IPS-15b (cell line): Measurements from ENCODE around the gene PEAK1.
A peak's percentile ranks its signal among the peaks of the same experiment; 100 is the strongest.

Source experiments
- H3K27me3 ChIP-seq: one replicate; pipeline ENCODE4 v1.6.1; 2013; ENCODE audit warnings: low read length; ENCODE audit not compliant: control insufficient read depth, insufficient read depth
- H3K36me3 ChIP-seq: one replicate; pipeline ENCODE4 v1.6.1; 2013; ENCODE audit warnings: low read length; ENCODE audit not compliant: control insufficient read depth, insufficient read depth
- H3K4me1 ChIP-seq: one replicate; pipeline ENCODE4 v1.6.1; 2013; ENCODE audit warnings: mild to moderate bottlenecking, low read length; ENCODE audit not compliant: control insufficient read depth, insufficient read depth
- H3K4me3 ChIP-seq: one replicate; pipeline ENCODE4 v1.5.1; 2013; ENCODE audit warnings: low read depth, low read length
- H3K9ac ChIP-seq: one replicate; pipeline ENCODE4 v1.6.1; 2013; ENCODE audit warnings: low read depth, mild to moderate bottlenecking, low read length
- H3K9me3 ChIP-seq: one replicate; pipeline ENCODE4 v1.6.1; 2013; ENCODE audit warnings: mild to moderate bottlenecking, low read length; ENCODE audit not compliant: control insufficient read depth, insufficient read depth

The PEAK1 gene

DNA sequence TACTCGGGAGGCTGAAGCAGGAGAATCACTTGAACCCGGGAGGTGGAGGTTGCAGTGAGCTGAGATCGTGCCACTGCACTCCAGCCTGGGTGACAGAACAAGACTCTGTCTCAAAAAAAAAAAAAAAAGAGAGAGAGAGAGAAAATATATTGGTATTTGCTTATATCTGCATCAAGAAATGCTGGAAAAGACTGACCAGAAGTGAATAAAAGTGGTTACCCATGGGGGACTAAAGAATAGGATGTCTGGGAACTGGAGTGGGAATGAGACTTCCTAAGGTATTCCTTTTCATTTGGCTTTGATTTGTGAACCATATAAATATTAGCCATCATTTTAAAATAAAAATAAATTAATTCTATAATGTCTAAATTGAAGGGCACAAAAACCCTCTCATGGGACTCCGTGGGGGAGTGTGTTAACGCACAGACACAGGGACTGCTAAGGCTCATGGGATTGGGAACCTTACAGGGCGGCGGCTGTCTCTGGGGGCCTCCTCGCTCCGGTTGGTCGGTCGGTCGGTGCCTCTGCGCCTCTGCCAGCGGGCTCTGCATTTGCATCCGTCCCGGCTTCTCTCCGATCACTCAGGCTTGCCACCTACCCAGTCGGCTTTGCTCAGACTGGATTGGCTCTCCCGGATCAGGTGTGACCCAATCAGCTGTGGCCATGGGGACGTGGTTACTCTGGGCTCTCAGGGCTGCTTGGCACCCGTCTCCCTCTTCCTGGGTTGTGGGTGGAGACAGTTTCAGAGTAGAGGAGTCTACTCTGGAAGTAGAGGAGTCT lies 336.3 kb downstream of the PEAK1 start:
- Histone ChIP-seq H3K4me1 (no peaks in the 10 kb centered on the region), H3K9me3 (no peaks in the 10 kb centered on the region), H3K4me3 (peak overlapping the region; percentile 9), H3K36me3 (no peaks in the 10 kb centered on the region), H3K9ac (no peak overlapping the region), H3K27me3 (no peaks in the 10 kb centered on the region)

DNA sequence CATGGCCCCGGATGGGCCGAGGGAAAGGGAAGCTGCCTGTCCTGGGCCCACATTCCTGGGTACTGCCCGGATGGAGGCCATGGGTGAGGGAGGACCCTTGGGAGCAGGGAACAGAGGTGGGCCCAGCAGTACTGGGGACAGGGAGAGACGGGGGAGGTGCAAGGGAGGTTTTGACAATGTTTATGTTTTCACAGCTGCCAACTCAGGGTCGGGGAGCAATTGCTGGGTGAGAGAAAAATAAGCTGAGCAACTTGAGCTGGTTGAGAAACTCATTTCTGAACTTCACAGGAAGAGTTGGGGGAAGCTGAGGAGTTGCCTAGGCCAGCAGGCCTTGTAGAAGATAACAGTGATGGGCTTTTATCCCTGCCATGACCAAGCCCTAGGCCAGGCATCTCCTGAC lies 337.9 kb downstream of the PEAK1 start:
- Histone ChIP-seq H3K27me3 (no peaks in the 10 kb centered on the region), H3K4me1 (no peaks in the 10 kb centered on the region), H3K36me3 (no peaks in the 10 kb centered on the region), H3K9ac (no peak overlapping the region), H3K9me3 (no peaks in the 10 kb centered on the region), H3K4me3 (no peak overlapping the region)

DNA sequence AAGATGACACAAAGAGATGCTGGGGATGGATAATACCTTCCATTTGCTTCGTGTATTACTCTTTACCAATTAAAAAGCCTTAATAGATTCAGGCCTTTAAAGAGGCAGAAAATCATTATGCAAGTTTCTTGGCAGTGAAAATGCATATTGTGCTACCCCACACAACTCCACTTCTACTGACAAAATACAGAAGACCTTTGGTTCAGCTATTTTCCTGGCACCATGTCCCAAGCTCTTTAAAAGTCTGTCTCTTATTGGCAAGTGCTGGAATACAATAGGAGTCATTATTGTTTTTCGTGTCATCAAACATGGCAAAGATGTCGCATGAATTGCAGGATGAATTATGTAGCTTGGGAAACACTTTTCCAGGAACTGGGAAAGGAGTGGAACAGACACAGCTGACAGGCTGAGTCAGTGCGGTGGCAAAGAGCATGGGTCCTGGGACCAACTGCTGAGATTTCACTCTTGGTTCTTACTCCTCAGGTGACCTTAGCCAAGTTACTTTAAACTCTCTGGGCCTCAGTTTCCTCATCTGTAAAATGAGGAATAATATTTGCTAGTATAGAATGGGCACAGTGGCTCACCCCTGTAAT lies 343.5 kb downstream of the PEAK1 start:
- no peak overlapping the region for H3K4me3 ChIP-seq
- peaks cover under 1% of the 10 kb centered on the region for H3K4me1 ChIP-seq
- no peaks in the 10 kb centered on the region for H3K36me3 ChIP-seq
- H3K27me3 ChIP-seq: peaks cover 2% of the 10 kb centered on the region
- no peaks in the 10 kb centered on the region for H3K9me3 ChIP-seq
- H3K9ac ChIP-seq: no peak overlapping the region

DNA sequence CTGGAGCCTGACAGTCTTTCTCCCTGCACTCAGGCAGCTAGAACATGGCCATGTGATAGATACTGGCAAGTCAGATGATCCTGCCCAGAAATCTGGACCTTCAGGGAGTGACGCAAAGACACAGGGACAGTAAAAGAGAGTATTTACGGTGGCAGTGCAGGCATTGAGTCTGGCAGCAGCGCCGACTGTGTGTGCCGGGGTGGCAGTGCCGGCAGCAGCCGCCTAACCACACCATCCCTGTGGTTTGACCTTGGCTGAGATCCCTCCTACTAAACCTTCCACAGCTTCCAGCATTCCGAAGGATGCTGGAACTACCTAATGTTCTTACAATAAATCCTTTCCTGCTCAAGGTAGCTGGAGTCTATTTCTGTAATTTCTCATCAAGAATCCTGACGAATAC lies 344.4 kb downstream of the PEAK1 start:
- H3K27me3 ChIP-seq: peaks cover 2% of the 10 kb centered on the region
- H3K9me3 ChIP-seq: no peaks in the 10 kb centered on the region
- peaks cover 3% of the 10 kb centered on the region for H3K4me1 ChIP-seq

DNA sequence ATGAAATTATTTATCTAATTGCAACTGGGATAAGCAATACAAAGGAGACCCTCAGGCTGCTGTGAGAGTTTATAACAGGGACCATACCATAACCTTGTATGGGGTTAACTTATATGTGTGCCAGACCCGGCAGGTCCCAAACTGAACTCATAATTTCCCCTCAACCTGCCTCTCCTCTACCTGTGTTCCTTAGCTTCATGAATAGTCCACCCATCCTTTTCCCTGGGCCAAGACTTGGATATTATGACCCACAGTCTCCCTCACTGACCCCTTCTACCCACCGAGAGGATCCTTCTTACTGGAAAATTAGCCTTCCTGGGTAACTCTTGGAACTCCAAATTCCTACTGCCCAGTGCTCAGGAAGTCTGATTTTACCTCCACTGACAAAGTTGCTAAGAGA lies 345.6 kb downstream of the PEAK1 start:
- Histone ChIP-seq H3K36me3 (no peaks in the 10 kb centered on the region), H3K9ac (no peak overlapping the region), H3K4me3 (no peak overlapping the region), H3K27me3 (peaks cover 6% of the 10 kb centered on the region), H3K9me3 (no peaks in the 10 kb centered on the region), H3K4me1 (peaks cover 8% of the 10 kb centered on the region)

More for the DNA sequence above, 344.4 kb downstream of the PEAK1 start:
- no peak overlapping the region for H3K4me3 ChIP-seq
- H3K36me3 ChIP-seq: no peaks in the 10 kb centered on the region
- no peak overlapping the region for H3K9ac ChIP-seq

DNA sequence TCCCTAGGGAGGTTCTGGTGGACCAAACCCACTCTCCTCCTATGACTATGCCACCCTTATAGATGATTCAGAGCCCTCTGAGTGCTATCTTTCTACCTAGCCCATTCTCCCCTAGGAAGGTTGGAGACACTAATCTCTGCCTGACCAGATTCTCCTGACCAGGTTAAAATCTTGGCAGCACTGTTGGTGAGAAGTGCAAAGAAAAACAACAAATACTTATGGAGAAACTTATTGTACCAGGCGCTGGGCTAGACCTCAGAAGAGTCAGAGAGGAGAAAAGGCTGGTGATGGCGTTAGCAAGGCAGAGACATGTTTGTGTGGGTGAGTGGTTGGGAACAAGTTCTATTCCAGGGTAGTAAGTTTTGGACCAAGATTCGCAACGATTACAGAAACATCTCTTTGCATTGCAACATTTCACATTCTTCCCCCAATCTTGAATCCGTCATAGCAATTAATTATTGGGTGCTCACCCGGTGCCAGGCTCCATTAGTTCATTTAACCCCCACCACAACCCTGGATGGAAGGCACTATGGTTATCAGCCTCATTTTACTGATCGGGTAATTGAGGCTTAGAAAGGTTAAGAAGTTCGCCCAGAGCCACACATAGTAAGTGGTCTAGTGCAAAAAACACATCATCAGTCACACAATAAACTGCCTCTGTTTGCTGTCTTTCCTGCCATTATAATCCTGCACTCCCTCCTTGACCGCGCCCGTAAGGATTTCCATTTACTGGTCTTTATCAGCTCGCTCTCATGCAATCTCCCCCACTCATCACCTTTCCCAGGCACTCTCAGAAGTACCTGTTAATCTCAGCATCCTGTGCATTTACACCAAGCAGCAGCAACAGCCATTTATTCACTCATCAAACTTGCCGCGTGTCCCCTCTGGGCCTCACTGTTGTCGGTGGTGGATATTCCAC lies 348.3 kb downstream of the PEAK1 start:
- H3K27me3 ChIP-seq: peaks cover 6% of the 10 kb centered on the region
- H3K36me3 ChIP-seq: no peaks in the 10 kb centered on the region
- no peak overlapping the region for H3K9ac ChIP-seq
- H3K9me3 ChIP-seq: no peaks in the 10 kb centered on the region
- peaks cover 8% of the 10 kb centered on the region for H3K4me1 ChIP-seq
- peak overlapping the region; percentile 70 for H3K4me3 ChIP-seq

DNA sequence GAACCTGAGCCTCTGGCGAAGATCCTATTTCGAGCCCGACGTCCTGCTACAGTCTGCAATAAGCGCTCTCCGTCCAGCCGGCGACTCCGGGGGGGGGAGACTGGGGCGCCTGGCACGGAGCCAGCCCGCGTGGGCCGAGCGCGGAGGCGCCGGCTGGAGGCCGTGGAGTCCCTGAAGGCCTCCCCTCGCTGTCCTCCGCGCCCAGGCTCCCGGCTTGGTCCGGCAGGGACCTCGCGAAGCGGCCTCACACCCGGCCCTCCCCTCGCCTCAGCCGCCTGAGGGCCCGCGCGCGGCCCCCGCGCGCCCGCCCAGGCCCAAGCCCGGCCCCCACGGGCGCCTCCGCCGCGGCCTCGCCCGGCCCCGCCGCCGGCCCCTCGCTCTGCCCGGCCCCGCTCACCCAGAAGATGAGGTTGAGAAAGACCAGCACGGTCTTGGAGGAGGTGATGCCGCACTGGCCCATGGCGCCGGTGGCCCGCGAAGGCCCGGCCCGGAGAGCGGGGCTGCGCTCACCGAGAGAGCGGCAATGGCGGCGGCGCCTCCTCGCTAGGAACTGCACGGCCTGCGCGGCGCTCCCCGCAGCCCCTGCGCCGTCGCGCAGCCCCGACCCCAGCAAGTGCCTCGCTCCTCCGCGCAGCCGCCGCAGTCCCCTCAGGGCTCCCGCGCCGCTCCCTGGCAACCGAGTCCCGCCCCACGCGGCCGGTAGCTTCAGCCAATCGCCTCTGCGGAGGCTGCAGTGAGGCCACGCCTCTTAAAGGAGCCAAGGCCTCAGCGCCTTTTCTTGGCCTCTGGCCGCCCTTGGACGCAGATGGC lies 349.2 kb downstream of the PEAK1 start, which contains the start of gene TSPAN3:
TSS of gene TSPAN3 (minus strand) at position 615 of the 810 bp plus-strand sequence. CDS start at position 460, 155 bp downstream.
- peak within 1 kb of the TSS; percentile 83 for H3K9ac ChIP-seq
- H3K4me3 ChIP-seq: peak within 1 kb of the TSS; percentile 70
- peaks cover 8% of the 10 kb centered on the region for H3K4me1 ChIP-seq
- peaks cover 6% of the 10 kb centered on the region for H3K27me3 ChIP-seq
- no peaks in the 10 kb centered on the region for H3K36me3 ChIP-seq
- H3K9me3 ChIP-seq: no peaks in the 10 kb centered on the region

DNA sequence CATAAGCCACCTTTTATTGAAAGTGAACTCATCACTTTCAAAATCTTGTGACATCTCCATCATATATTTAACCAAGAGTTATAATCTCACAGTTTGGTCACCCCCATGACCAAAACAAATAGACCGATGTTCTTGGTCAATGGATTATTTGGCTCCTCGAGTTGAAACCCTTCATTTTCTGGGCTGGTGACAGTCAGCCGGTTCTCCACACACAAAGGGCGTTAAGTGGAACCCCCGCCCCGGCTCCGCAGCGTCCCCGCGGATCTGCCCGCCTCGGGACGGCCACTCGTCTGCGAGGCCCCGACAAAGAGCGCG lies 349.8 kb downstream of the PEAK1 start:
- peak overlapping the region; percentile 70 for H3K4me3 ChIP-seq
- peaks cover 6% of the 10 kb centered on the region for H3K27me3 ChIP-seq
- no peaks in the 10 kb centered on the region for H3K36me3 ChIP-seq
- H3K9me3 ChIP-seq: no peaks in the 10 kb centered on the region
- peaks cover 8% of the 10 kb centered on the region for H3K4me1 ChIP-seq
- H3K9ac ChIP-seq: peak overlapping the region; percentile 83

DNA sequence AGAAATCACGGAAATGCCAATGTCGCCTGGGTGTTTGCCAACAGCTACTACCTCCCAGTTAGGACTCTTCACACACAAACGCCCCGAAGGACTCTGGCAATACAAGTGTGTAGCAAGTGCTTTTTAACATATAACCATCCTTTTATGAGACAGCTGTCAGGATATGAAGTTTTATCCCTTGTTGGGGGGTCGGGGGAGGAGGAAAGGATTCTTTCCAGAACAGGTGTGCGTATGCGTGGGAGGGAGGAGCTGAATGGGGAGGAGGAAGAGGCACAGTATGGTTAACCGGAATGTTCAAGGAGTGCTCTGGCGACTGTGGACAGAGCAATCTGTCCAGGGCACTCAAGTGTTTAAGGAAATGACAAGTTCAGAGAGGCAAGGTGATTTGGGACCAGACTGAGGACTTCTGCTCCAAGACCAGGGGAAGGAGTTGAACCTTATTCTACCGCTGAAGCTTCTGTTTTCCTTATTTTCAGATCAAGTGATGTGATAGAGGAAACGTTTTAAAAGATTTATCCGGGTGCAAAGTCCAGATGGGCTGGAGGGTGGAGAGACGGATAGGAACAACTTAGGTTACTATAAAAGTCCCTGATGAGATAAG lies 350.3 kb downstream of the PEAK1 start:
- H3K9me3 ChIP-seq: no peaks in the 10 kb centered on the region

DNA sequence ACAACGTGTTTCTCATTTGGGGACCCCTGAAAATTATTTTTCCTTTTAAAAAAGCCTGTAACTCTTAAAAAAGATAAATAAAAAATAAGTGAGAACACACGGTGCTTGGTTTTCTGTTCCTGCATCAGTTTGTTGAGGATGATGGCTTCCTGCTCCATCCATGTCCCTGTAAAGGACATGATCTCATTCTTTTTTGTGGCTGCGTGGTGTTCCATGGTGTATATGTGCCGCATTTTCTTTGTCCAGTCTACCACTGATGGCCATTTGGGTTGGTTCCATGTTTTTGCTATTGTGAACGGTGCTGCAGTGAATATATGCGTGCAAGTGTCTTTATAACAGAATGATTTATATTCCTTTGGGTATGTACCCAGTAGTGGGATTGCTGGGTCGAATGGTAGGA lies 351.3 kb downstream of the PEAK1 start:
- Histone ChIP-seq H3K27me3 (peaks cover 6% of the 10 kb centered on the region), H3K4me1 (peaks cover 20% of the 10 kb centered on the region), H3K4me3 (no peak overlapping the region), H3K36me3 (no peaks in the 10 kb centered on the region), H3K9ac (no peak overlapping the region), H3K9me3 (no peaks in the 10 kb centered on the region)

More for the DNA sequence above, 350.3 kb downstream of the PEAK1 start:
- H3K9ac ChIP-seq: no peak overlapping the region
- H3K4me1 ChIP-seq: peaks cover 11% of the 10 kb centered on the region
- peaks cover 6% of the 10 kb centered on the region for H3K27me3 ChIP-seq
- H3K36me3 ChIP-seq: no peaks in the 10 kb centered on the region
- H3K4me3 ChIP-seq: peak overlapping the region; percentile 70
